ENCODE measurements around the gene STK40. TPM values are rescaled to one million over a fixed set of nuclear protein-coding genes. Genes with fewer than 3 reads are reported as not detected.

The STK40 gene
- polyA plus RNA-seq, 4 donors, result 12.7 to 41.0 (median 25.3) TPM

GRCh38 chr1:36341626-36342320, 44.0 kb downstream of the STK40 start:
- H3K27me3 ChIP-seq (ENCODE audit: control insufficient read depth in 3 of 3, insufficient read depth in 3 of 3, low read length in 3 of 3), result no peaks in the 10 kb centered on the region
- DNase-seq (no peak), FAIRE-seq (no peak)
- no peaks in the 10 kb centered on the region for H3K9me3 ChIP-seq (ENCODE audit: control insufficient read depth in 2 of 2, insufficient read depth in 1 of 2, low read depth in 1 of 2, low read length in 1 of 2)
- no peaks in the 10 kb centered on the region for H3K4me1 ChIP-seq (ENCODE audit: control insufficient read depth in 3 of 3, insufficient read depth in 2 of 3, low read depth in 1 of 3, low read length in 2 of 3)
- H3K36me3 ChIP-seq (ENCODE audit: control insufficient read depth in 3 of 3, insufficient read depth in 2 of 3, low read depth in 1 of 3, low read length in 3 of 3), result peaks cover 7 to 77% (median 26%) of the 10 kb centered on the region in 3 donors
- WGBS, 3 donors, result 85 to 92% (median 91%) methylated on average over 25 to 34 of the region's 34 CpGs
- H3K4me3 ChIP-seq (ENCODE audit: low read depth in 1 of 3, low read length in 3 of 3), result no peak overlapping the region
- H3K27ac ChIP-seq (ENCODE audit: low read depth in 1 of 3, low read length in 2 of 3), result no peak overlapping the region

GRCh38 chr1:36339615-36340014, 46.1 kb downstream of the STK40 start:
- DNase-seq (no peak), FAIRE-seq (no peak)
- Histone ChIP-seq H3K27ac (ENCODE audit: low read depth in 1 of 3, low read length in 2 of 3) (no peak overlapping the region), H3K9me3 (ENCODE audit: control insufficient read depth in 2 of 2, insufficient read depth in 1 of 2, low read depth in 1 of 2, low read length in 1 of 2) (no peaks in the 10 kb centered on the region), H3K36me3 (ENCODE audit: control insufficient read depth in 3 of 3, insufficient read depth in 2 of 3, low read depth in 1 of 3, low read length in 3 of 3) (peaks cover 2 to 58% (median 14%) of the 10 kb centered on the region in 3 donors), H3K4me3 (ENCODE audit: low read depth in 1 of 3, low read length in 3 of 3) (no peak overlapping the region), H3K4me1 (ENCODE audit: control insufficient read depth in 3 of 3, insufficient read depth in 2 of 3, low read depth in 1 of 3, low read length in 2 of 3) (no peaks in the 10 kb centered on the region), H3K27me3 (ENCODE audit: control insufficient read depth in 3 of 3, insufficient read depth in 3 of 3, low read length in 3 of 3) (no peaks in the 10 kb centered on the region)
- WGBS, 3 donors, result 88 to 97% (median 89%) methylated on average over 9 of the region's 9 CpGs

GRCh38 chr1:36339215-36339614, 46.5 kb downstream of the STK40 start:
- 77 to 86% (median 85%) methylated on average over 7 of the region's 7 CpGs for WGBS, 3 donors
- H3K27ac ChIP-seq (ENCODE audit: low read depth in 1 of 3, low read length in 2 of 3), result no peak overlapping the region
- H3K4me3 ChIP-seq (ENCODE audit: low read depth in 1 of 3, low read length in 3 of 3), result no peak overlapping the region
- FAIRE-seq (no peak), DNase-seq (no peak)
- H3K27me3 ChIP-seq (ENCODE audit: control insufficient read depth in 3 of 3, insufficient read depth in 3 of 3, low read length in 3 of 3), result no peaks in the 10 kb centered on the region
- H3K4me1 ChIP-seq (ENCODE audit: control insufficient read depth in 3 of 3, insufficient read depth in 2 of 3, low read depth in 1 of 3, low read length in 2 of 3), result no peaks in the 10 kb centered on the region
- H3K36me3 ChIP-seq (ENCODE audit: control insufficient read depth in 3 of 3, insufficient read depth in 2 of 3, low read depth in 1 of 3, low read length in 3 of 3), result peaks cover 2 to 54% (median 14%) of the 10 kb centered on the region in 3 donors
- no peaks in the 10 kb centered on the region for H3K9me3 ChIP-seq (ENCODE audit: control insufficient read depth in 2 of 2, insufficient read depth in 1 of 2, low read depth in 1 of 2, low read length in 1 of 2)

GRCh38 chr1:36337830-36338229, 47.9 kb downstream of the STK40 start:
- H3K27me3 ChIP-seq (ENCODE audit: control insufficient read depth in 3 of 3, insufficient read depth in 3 of 3, low read length in 3 of 3), result no peaks in the 10 kb centered on the region
- FAIRE-seq (no peak), DNase-seq (no peak)
- no peak overlapping the region for H3K27ac ChIP-seq (ENCODE audit: low read depth in 1 of 3, low read length in 2 of 3)
- 72 to 76% (median 72%) methylated on average over 6 of the region's 6 CpGs for WGBS, 3 donors
- no peak overlapping the region for H3K4me3 ChIP-seq (ENCODE audit: low read depth in 1 of 3, low read length in 3 of 3)
- no peaks in the 10 kb centered on the region for H3K4me1 ChIP-seq (ENCODE audit: control insufficient read depth in 3 of 3, insufficient read depth in 2 of 3, low read depth in 1 of 3, low read length in 2 of 3)
- H3K36me3 ChIP-seq (ENCODE audit: control insufficient read depth in 3 of 3, insufficient read depth in 2 of 3, low read depth in 1 of 3, low read length in 3 of 3), result peaks cover 2 to 40% (median 12%) of the 10 kb centered on the region in 3 donors
- H3K9me3 ChIP-seq (ENCODE audit: control insufficient read depth in 2 of 2, insufficient read depth in 1 of 2, low read depth in 1 of 2, low read length in 1 of 2), result no peaks in the 10 kb centered on the region

- Histone ChIP-seq H3K4me1 (ENCODE audit: control insufficient read depth in 3 of 3, insufficient read depth in 2 of 3, low read depth in 1 of 3, low read length in 2 of 3) (no peaks in the 10 kb centered on the region), H3K27me3 (ENCODE audit: control insufficient read depth in 3 of 3, insufficient read depth in 3 of 3, low read length in 3 of 3) (peaks cover 0 to 13% (median 0%) of the 10 kb centered on the region in 3 donors), H3K27ac (ENCODE audit: low read depth in 1 of 3, low read length in 2 of 3) (no peak overlapping the region), H3K9me3 (ENCODE audit: control insufficient read depth in 2 of 2, insufficient read depth in 1 of 2, low read depth in 1 of 2, low read length in 1 of 2) (no peaks in the 10 kb centered on the region), H3K36me3 (ENCODE audit: control insufficient read depth in 3 of 3, insufficient read depth in 2 of 3, low read depth in 1 of 3, low read length in 3 of 3) (peaks cover 0 to 4% (median 0%) of the 10 kb centered on the region in 3 donors), H3K4me3 (ENCODE audit: low read depth in 1 of 3, low read length in 3 of 3) (no peak overlapping the region)
- 91 to 92% (median 92%) methylated on average over 15 of the region's 15 CpGs for WGBS, 3 donors
- FAIRE-seq, result no peak
- DNase-seq, result no peak
These were observed 54.8 kb downstream of the STK40 start for GRCh38 chr1:36330940-36331339.

- 85 to 90% (median 86%) methylated on average over 9 of the region's 9 CpGs for WGBS, 3 donors
- Histone ChIP-seq H3K4me1 (ENCODE audit: control insufficient read depth in 3 of 3, insufficient read depth in 2 of 3, low read depth in 1 of 3, low read length in 2 of 3) (no peaks in the 10 kb centered on the region), H3K4me3 (ENCODE audit: low read depth in 1 of 3, low read length in 3 of 3) (no peak overlapping the region), H3K36me3 (ENCODE audit: control insufficient read depth in 3 of 3, insufficient read depth in 2 of 3, low read depth in 1 of 3, low read length in 3 of 3) (peaks cover 0 to 4% (median 0%) of the 10 kb centered on the region in 3 donors), H3K27me3 (ENCODE audit: control insufficient read depth in 3 of 3, insufficient read depth in 3 of 3, low read length in 3 of 3) (peaks cover 0 to 13% (median 0%) of the 10 kb centered on the region in 3 donors), H3K27ac (ENCODE audit: low read depth in 1 of 3, low read length in 2 of 3) (no peak overlapping the region), H3K9me3 (ENCODE audit: control insufficient read depth in 2 of 2, insufficient read depth in 1 of 2, low read depth in 1 of 2, low read length in 1 of 2) (no peaks in the 10 kb centered on the region)
- no peak for FAIRE-seq
- no peak for DNase-seq
These were observed 55.9 kb downstream of the STK40 start for GRCh38 chr1:36329817-36330216.

- FAIRE-seq (no peak), DNase-seq (peak in 1 of 2 donors; percentile 34)
- H3K27ac ChIP-seq (ENCODE audit: low read depth in 1 of 3, low read length in 2 of 3), result no peak overlapping the region
- H3K4me3 ChIP-seq (ENCODE audit: low read depth in 1 of 3, low read length in 3 of 3), result no peak overlapping the region
- peaks cover 0 to 10% (median 0%) of the 10 kb centered on the region in 3 donors for H3K4me1 ChIP-seq (ENCODE audit: control insufficient read depth in 3 of 3, insufficient read depth in 2 of 3, low read depth in 1 of 3, low read length in 2 of 3)
- H3K27me3 ChIP-seq (ENCODE audit: control insufficient read depth in 3 of 3, insufficient read depth in 3 of 3, low read length in 3 of 3), result peaks cover 0 to 13% (median 0%) of the 10 kb centered on the region in 3 donors
- H3K36me3 ChIP-seq (ENCODE audit: control insufficient read depth in 3 of 3, insufficient read depth in 2 of 3, low read depth in 1 of 3, low read length in 3 of 3), result peaks cover 0 to 4% (median 0%) of the 10 kb centered on the region in 3 donors
- H3K9me3 ChIP-seq (ENCODE audit: control insufficient read depth in 2 of 2, insufficient read depth in 1 of 2, low read depth in 1 of 2, low read length in 1 of 2), result no peaks in the 10 kb centered on the region
- 45 to 58% (median 53%) methylated on average over 6 of the region's 6 CpGs for WGBS, 3 donors
These were observed 57.0 kb downstream of the STK40 start for GRCh38 chr1:36328713-36329112.

- DNase-seq (no peak), FAIRE-seq (no peak)
- peaks cover 0 to 11% (median 0%) of the 10 kb centered on the region in 3 donors for H3K4me1 ChIP-seq (ENCODE audit: control insufficient read depth in 3 of 3, insufficient read depth in 2 of 3, low read depth in 1 of 3, low read length in 2 of 3)
- H3K36me3 ChIP-seq (ENCODE audit: control insufficient read depth in 3 of 3, insufficient read depth in 2 of 3, low read depth in 1 of 3, low read length in 3 of 3), result peaks cover 0 to 4% (median 0%) of the 10 kb centered on the region in 3 donors
- peaks cover 0 to 14% (median 0%) of the 10 kb centered on the region in 3 donors for H3K27me3 ChIP-seq (ENCODE audit: control insufficient read depth in 3 of 3, insufficient read depth in 3 of 3, low read length in 3 of 3)
- H3K9me3 ChIP-seq (ENCODE audit: control insufficient read depth in 2 of 2, insufficient read depth in 1 of 2, low read depth in 1 of 2, low read length in 1 of 2), result no peaks in the 10 kb centered on the region
- H3K27ac ChIP-seq (ENCODE audit: low read depth in 1 of 3, low read length in 2 of 3), result no peak overlapping the region
- no peak overlapping the region for H3K4me3 ChIP-seq (ENCODE audit: low read depth in 1 of 3, low read length in 3 of 3)
- WGBS, 3 donors, result 50 to 79% (median 52%) methylated on average over 6 of the region's 6 CpGs
These were observed 57.6 kb downstream of the STK40 start for GRCh38 chr1:36328088-36328480.
